GM19238 (cell line): Measurements from ENCODE around the gene IGIP.

Experiments used
- DNase-seq: peaks from one replicate; pipeline ENCODE4 v3.0.0; 2011; ENCODE audit warnings: low spot score; ENCODE audit not compliant: insufficient read length

Gene IGIP

DNA sequence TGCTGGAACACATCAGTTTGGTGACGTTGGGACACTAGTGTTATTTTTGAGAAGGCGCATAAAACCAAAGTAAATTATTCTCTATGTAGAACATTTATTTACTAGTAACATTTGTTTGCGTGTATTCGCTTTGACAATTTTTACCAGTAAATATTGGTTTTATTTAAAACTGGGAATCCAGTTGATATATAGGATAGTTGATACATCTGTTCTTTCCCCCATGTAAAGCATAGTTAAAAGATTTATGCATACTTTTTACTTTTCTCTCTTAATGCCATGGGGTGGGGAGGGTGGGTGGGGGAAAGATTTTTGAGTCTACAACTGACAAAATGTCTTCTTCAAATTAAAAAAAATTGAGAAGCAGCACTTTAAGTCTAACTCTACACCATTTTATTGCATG is at the start of gene IGIP:
TSS of gene IGIP (plus strand) at position 301 of the 400 bp plus-strand sequence. CDS start 2,540 bp downstream, outside the sequence.
- DNase-seq: no peak

DNA sequence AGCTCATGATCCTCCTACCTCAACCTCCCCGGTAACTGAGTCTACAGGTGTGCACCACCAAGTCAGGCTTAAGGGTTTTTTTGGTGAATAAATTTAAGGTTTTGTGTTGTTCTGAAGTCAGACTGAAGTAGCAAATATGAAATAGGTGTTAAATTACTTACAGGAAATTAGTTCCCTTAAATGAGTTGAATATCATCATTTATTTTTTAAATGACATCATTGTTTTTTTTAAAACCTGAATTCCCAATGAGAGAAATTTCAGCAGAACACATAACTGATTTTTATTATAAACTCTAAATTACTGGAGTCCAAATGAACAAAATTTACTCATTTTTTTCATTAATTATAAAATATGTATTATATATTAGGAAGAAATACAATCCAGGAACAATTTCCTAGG is 49.6 kb upstream of the IGIP start:
- no peak for DNase-seq

DNA sequence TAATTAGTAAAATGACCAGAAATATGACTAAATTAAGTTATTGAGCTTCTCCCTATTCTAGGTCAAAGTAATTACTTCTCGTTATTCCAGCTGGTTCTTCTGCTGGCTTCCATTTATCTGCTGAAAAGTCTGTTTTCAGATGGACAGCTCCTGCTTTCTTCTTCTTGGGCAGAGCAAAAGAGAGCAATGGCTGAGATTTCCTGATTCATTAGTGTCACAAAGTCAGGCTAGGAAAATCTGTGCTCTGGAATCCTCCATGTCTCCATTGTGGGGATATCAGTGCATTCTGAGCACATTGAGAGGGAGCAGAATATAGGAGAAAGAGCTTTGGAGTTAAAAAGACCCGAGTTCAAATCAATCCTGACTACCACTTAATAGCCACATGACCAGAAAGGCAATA is 48.9 kb upstream of the IGIP start:
- no peak for DNase-seq

DNA sequence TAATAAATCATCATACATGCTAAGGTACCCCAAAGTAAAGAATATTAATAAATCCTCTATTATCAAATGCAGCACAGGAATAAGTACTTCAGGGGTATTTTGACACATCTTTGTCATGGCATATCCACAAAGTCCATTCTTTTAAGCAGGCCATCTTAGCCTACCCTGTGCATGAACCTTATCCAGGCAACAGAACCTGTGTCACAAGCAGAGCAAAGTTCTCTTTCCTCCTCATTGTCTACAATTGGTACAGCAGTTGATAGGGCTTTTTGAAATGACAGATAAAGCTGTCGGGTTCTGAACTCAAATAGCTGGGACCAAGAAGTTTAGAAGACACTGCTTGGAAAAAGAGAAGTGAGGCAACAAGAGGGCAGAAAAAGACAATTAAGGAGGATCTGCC is 42.6 kb upstream of the IGIP start:
- DNase-seq: no peak

DNA sequence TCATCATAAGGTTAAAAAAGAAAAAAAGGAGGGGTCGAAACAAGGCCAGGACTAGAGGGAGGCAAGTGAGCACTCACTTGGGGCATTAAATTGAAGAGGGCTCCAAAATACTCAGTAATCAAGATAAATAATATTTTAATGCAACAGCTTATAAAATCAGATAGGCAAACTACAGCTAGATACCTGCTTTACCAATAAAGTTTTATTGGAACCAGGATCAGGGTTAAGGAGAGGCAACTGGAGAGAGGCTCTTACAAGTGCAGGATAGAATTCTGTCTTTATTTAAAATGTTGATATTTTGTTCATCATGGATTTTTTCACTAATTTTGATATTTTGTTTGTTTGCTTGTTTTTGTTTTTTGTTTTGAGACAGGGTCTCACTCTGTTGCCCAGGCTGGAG is 42.1 kb upstream of the IGIP start:
- DNase-seq: no peak

DNA sequence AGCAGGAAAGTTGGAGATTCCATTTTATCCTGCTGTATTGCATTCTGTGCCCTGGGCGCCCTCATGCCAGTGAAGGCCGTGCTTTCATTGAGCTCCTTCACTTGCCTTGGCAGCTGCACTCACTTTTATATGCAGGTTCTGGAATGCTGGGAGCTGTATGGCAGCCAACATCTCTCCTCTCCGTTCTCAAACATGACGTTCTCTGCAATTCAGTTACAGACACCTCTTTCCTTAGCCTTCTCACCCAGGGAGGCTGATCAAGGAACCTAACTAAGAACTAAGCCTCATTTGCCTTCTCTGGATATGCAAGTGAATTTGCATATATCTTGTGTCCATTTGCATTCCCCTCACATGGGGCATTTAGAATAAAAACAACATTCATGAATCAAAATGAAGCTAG is 41.2 kb upstream of the IGIP start:
- DNase-seq: no peak

GRCh38 chr5:140090251-140090650 is 35.5 kb upstream of the IGIP start:
- no peak for DNase-seq

GRCh38 chr5:140093179-140093578 is 32.6 kb upstream of the IGIP start:
- DNase-seq: no peak

DNA sequence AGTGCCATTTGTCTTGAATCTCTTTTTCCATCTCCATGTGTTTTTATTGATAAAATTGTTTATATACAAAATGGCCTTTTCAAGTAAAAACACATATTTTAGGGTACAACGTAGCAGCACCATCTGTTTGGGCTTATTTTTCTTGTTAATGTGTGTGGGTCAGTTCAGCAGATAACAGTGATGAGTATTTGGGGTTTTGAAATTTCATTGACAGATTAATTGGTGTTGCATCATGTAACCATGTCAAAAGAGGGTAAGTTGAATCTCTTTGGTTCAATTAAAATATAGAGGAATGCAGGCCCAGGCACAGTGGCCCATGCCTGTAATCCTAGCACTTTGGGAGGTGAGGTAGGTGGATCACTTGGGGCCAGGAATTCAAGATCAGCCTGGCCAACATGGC is 31.9 kb upstream of the IGIP start:
- no peak for DNase-seq

DNA sequence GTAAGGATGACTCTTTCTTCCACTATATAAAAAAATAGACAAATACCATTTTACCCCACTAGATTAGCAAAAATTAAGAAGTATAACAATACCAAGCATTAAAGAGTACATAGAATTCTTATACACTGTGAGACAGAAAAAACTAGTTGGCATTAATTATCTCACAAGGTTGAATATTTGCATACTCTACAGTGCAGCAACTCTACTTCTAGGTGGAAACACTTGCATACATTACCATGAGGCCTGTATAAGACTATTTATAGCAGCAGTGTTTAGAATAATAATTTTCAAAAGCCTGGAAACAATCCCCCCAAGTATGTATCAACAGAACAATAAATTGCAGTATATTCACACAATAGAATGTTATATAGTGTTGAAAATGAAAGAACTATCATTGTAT is 30.8 kb upstream of the IGIP start:
- no peak for DNase-seq

DNA sequence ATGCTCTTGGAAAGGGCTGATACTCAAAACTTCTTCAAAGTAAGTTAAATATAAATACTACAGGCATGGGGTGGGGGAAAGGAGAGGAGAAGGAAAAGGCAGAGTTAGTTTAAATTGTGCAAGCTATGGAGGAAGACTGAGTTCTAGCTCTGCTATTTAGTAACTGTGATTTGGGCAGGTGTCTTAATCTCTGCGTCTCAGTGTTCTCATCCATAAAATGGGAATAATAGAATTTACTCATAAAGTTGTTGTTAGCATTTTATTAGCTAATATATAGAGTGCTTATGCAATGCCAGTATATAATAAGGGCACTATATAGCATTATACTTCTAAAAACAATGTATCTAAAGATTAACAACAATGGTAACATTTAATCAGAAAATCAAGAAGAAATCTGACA is 24.6 kb upstream of the IGIP start:
- no peak for DNase-seq

DNA sequence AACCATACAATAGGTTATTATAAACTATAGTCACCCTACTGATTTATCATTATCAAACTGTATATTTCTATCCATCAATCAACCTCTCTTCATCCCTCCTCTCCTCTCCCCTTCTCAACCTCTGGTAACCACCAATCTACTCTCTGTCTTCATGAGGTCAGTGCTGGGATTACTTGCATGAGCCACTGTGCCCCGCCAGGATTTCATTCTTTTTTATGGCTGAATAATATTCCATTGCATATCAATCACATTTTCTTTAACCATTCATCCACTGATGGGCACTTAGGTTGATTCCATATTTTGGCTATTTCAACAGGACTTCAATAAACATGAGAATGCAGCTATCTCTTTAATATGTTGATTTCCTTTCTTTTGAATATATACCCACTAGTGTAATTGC is 22.6 kb upstream of the IGIP start:
- DNase-seq: no peak

GRCh38 chr5:140104100-140104499 is 21.6 kb upstream of the IGIP start:
- DNase-seq: no peak

DNA sequence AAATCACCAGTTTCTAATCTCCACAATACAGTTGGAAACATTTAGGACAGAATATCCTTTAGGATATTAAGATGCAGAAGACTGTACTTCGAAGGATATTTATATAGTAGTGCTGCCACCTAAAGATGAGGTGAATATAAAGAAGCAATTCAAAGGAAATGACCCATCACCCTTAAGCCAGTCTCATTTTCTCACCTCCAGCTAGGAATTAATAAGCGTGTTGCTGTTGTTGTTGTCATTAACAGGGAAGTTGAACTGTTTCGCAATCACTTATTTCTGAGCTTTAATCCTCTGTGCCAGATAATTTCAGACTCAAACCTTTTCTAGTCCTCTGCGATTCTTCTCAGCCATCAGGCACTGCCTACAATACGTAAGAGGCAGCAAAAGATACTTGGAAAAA is 19.6 kb upstream of the IGIP start:
- no peak for DNase-seq

DNA sequence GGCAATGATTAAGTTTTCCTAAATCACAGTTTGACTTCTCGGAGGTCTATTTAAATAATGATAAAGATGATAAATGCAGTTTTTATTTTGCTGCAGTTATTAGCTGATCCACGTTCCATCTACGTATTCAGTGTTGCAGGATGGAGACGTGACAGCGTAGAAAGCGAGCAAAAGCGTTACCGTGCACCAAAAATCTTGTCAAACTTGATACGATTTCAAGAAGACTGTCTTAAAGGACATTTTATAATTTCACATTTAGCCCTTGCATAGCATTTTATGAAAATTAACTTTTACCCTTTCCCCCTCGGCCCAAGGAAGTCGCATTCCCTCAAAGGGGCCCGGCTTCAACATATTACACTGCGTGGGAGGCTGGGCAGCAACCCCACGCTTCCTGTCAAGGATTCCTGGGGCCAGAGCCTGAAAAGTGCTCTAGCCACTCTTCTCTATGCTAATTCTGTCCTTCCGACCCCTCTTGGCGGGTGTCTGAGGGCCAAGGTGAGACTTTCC is 18.9 kb upstream of the IGIP start:
- no peak for DNase-seq

DNA sequence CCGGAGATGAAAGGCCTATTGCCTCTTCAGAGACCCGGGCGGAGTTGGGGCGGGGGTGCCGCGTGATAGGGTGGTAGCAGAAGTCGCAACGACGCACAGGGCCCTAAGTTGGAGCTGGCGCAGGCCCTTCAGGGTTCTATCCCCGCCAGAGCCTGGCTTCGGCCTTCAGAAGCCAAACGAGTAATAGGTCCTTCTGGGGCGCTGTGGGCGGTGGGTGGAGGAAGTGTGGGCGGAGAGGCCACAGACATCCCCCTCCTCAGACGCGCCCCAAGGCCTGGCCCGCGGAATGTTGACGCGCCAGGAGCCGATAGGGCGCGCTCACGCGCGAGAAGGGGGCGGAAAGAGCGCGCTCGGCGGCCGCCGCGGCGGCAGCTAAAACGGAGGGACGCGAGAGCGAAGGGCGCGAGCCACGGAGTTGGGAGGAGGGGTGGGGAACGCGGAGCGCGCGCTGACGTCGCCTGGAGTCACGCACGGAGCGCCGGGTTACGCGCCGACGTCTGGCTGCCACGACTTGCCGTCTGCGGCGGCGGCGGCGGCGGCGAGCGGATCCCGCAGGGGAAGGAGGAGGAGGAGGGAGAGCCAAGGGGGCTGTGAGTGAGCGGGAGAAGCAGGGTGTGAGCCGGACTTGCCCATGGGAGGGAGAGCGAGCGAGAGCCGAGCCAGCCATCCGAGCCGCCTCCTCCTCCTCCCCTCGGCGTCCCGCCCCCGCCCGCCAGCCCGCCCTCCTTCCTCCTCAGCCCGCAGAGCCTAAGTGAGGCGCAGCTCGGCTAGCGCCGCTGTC is 18.2 kb upstream of the IGIP start:
- peak; percentile 87 for DNase-seq

GRCh38 chr5:140108093-140109017 is 17.4 kb upstream of the IGIP start:
- no peak for DNase-seq

- DNase-seq: no peak
Observed at GRCh38 chr5:140109018-140109758, 16.5 kb upstream of the IGIP start.

- DNase-seq: no peak
Observed at GRCh38 chr5:140109759-140110645, 15.7 kb upstream of the IGIP start.

DNA sequence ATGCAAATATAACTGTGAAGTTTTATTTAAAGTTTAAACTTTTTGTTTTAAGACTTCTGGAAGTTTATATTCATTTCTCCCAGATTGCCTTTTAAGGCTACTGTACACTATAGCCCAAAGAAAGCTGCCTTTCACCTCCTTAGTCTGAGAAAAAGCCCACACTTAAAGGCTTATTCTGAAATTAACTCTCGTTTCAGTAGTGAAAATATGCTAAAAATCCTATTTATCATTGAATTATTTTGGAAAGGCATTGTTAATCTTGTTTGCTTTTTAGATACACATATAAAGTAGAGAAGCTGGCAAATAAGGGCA is 15.1 kb upstream of the IGIP start:
- DNase-seq: no peak
